ENCODE data around the gene SLC51B.
A peak's percentile ranks its signal among the peaks of the same experiment; 100 is the strongest.
"Not testable (repeated sequence)": the region's sequence is repeated elsewhere in the genome, so short reads cannot be mapped to it uniquely, and the experiment has no call there.

SLC51B gene

GRCh38 chr15:65099801-65100200 is 54.6 kb downstream of the SLC51B start:
- DNase-seq (ENCODE audit: low spot score), result not testable (repeated sequence)

- no peak for DNase-seq (ENCODE audit: low spot score)
These were observed 55.3 kb downstream of the SLC51B start for GRCh38 chr15:65100442-65100841.

GRCh38 chr15:65101411-65101890 is 56.3 kb downstream of the SLC51B start:
- DNase-seq (ENCODE audit: low spot score), result peak; percentile 82

- peak; percentile 75 for DNase-seq (ENCODE audit: low spot score)
These were observed 56.9 kb downstream of the SLC51B start for GRCh38 chr15:65101891-65102708.

GRCh38 chr15:65102912-65103311 is 57.7 kb downstream of the SLC51B start:
- no peak for DNase-seq (ENCODE audit: low spot score)
